Glutamatergic neuron (in vitro differentiated cells): Measurements from ENCODE around the gene AHI1. TPM values are rescaled to one million over a fixed set of nuclear protein-coding genes. Genes with fewer than 3 reads are reported as not detected.

ENCODE experiments used
- DNase-seq: peaks from one replicate; pipeline ENCODE4 v3.0.0; 2022
- H3K27ac Mint-ChIP-seq: one replicate; pipeline ENCODE4 v1.8.0; 2020; ENCODE audit warnings: mild to moderate bottlenecking, mixed read lengths, inconsistent platforms; ENCODE audit not compliant: unreplicated experiment
- H3K27me3 Mint-ChIP-seq: one replicate; pipeline ENCODE4 v1.8.0; 2020; ENCODE audit warnings: mild to moderate bottlenecking, moderate library complexity, mixed read lengths, inconsistent platforms; ENCODE audit not compliant: unreplicated experiment
- H3K36me3 Mint-ChIP-seq: one replicate; pipeline ENCODE4 v1.8.0; 2020; ENCODE audit warnings: mild to moderate bottlenecking, mixed read lengths, inconsistent platforms; ENCODE audit not compliant: unreplicated experiment
- H3K4me1 Mint-ChIP-seq: one replicate; pipeline ENCODE4 v1.8.0; 2020; ENCODE audit warnings: mild to moderate bottlenecking, low read depth, mixed read lengths, inconsistent platforms; ENCODE audit not compliant: unreplicated experiment
- H3K4me3 Mint-ChIP-seq: one replicate; pipeline ENCODE4 v1.8.0; 2020; ENCODE audit warnings: mild to moderate bottlenecking, mixed read lengths, inconsistent platforms; ENCODE audit not compliant: unreplicated experiment
- H3K9me3 Mint-ChIP-seq: one replicate; pipeline ENCODE4 v1.8.0; 2020; ENCODE audit warnings: mild to moderate bottlenecking, moderate library complexity, mixed read lengths, inconsistent platforms; ENCODE audit not compliant: unreplicated experiment
- total RNA-seq: library from RNA; stranded (reverse); fragmentation: NEBNext Ultra II Directional; extraction: Animal tissue kit (Norgen Biotek cat#: 25700); gene quantifications from one replicate; pipeline ENCODE4 v1.2.1, GENCODE V29; 2021; ENCODE audit not compliant: unreplicated experiment
- TF ChIP-seq, protein P1 (sequence below): fragments of 200-600 bp; sonication (generic); IDR thresholded peaks from one replicate; pipeline ENCODE4 v1.5.0; 2021; ENCODE audit not compliant: partially characterized antibody, unreplicated experiment

AHI1 gene
- total RNA-seq, 1 donor from 2014 or later: 11.1 TPM

DNA sequence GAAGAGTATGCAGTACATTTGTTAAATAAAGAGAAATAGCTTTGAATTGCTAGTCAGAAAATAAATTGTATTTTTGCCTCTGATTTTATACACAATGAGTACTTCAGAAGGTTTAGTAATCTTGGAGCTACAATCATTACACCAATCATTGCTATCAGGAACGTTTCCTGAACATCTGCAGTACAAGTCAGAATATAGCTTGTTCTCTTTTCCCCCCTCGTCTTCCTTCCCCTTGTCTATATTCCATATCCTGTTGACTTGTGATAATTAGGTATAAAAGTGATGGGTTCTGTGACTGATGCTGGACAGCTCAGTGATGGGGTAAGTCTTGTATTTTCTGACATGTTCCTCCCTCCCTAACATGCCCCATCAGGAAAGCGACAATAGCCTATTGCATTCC, 94.0 kb downstream of the AHI1 start:
- H3K4me3 Mint-ChIP-seq: no peak overlapping the region
- no peak for DNase-seq
- no peaks in the 10 kb centered on the region for H3K4me1 Mint-ChIP-seq
- peaks cover 2% of the 10 kb centered on the region for H3K27me3 Mint-ChIP-seq
- H3K27ac Mint-ChIP-seq: no peak overlapping the region
- no peaks in the 10 kb centered on the region for H3K36me3 Mint-ChIP-seq
- H3K9me3 Mint-ChIP-seq: no peaks in the 10 kb centered on the region
- TF ChIP-seq, protein P1, sequence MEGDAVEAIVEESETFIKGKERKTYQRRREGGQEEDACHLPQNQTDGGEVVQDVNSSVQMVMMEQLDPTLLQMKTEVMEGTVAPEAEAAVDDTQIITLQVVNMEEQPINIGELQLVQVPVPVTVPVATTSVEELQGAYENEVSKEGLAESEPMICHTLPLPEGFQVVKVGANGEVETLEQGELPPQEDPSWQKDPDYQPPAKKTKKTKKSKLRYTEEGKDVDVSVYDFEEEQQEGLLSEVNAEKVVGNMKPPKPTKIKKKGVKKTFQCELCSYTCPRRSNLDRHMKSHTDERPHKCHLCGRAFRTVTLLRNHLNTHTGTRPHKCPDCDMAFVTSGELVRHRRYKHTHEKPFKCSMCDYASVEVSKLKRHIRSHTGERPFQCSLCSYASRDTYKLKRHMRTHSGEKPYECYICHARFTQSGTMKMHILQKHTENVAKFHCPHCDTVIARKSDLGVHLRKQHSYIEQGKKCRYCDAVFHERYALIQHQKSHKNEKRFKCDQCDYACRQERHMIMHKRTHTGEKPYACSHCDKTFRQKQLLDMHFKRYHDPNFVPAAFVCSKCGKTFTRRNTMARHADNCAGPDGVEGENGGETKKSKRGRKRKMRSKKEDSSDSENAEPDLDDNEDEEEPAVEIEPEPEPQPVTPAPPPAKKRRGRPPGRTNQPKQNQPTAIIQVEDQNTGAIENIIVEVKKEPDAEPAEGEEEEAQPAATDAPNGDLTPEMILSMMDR: no peak

DNA sequence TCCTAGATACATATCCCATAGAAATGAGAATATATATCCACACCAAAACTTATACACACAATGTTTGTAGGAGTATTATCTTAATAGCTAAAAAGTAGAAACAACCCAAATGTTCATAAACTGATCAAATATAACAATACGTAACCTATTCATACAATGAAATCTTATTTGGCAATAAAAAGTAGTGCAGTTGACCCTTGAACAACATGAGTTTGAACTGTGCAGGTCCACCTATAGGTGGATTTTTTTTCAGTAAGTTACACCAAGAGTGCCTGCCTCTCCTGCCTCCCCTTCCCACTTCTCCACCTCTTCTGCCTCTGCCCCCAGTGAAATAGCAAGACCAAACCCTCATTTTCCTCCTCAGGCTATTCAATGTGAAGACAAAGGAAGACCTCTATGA, 95.2 kb downstream of the AHI1 start:
- TF ChIP-seq, protein P1: no peak
- DNase-seq: no peak
- Mint-ChIP-seq H3K36me3 (no peaks in the 10 kb centered on the region), H3K4me3 (no peak overlapping the region), H3K27me3 (peaks cover 2% of the 10 kb centered on the region), H3K27ac (no peak overlapping the region), H3K4me1 (no peaks in the 10 kb centered on the region), H3K9me3 (no peaks in the 10 kb centered on the region)

DNA sequence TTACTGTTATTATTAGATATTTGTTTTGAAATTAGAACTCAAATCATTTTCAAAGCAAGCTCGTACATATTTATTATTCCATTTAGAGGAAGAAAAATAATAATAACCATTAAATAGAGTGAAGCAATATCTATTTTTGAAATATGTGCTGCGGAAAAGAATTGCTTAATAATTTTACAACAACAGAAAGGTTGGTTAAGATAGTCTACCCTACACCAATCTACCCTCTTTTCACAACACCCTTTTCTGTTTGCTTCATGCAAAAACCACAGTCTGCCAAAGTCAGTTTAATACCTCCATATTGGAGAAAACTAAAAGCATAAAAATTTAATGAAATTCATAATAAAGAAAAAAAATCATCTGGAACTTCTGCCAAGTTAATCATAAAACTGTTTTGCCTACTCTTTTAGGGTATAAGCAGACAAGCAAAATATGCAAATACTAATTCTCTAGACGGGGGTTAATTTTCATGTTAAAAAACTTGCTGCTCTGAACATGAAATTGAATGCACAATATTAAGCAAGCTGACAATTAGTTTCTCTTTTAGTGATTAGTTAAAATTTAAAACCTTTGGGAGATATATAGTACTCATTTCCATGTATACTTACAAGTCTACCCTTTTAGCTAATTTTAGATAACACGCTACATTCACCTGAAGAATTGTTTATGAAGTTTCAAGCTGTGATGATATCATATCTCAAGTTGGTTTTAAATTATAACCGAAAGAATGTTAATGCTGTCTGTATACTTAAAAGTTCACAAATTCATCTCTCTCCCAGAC, 100.2 kb downstream of the AHI1 start:
- TF ChIP-seq, protein P1: no peak
- DNase-seq: no peak

DNA sequence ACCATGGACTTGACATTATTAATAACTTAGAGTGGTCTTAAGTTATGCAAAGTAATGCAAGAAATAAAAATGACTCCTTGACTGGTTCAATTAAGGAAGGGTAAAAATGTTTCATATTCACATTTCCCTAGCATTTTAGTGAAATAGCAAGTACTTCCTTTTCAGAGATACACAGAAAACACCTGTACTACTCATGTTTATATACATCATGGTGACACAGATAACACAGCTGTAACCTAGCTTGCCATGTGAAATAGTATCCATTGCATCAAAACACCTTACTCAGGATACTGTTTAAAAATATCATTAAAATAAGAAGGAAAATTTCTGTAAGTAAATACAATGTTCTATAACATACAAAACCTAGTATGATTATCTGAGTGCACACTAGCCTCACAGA, 102.4 kb downstream of the AHI1 start:
- Mint-ChIP-seq H3K9me3 (no peaks in the 10 kb centered on the region), H3K4me1 (no peaks in the 10 kb centered on the region), H3K27me3 (peaks cover 2% of the 10 kb centered on the region), H3K4me3 (no peak overlapping the region), H3K27ac (no peak overlapping the region), H3K36me3 (no peaks in the 10 kb centered on the region)
- DNase-seq: no peak
- TF ChIP-seq, protein P1: no peak

More for the DNA sequence above, 100.2 kb downstream of the AHI1 start:
- Mint-ChIP-seq H3K9me3 (no peaks in the 10 kb centered on the region), H3K27me3 (peaks cover 2% of the 10 kb centered on the region), H3K4me1 (no peaks in the 10 kb centered on the region), H3K4me3 (no peak overlapping the region), H3K27ac (no peak overlapping the region), H3K36me3 (no peaks in the 10 kb centered on the region)

DNA sequence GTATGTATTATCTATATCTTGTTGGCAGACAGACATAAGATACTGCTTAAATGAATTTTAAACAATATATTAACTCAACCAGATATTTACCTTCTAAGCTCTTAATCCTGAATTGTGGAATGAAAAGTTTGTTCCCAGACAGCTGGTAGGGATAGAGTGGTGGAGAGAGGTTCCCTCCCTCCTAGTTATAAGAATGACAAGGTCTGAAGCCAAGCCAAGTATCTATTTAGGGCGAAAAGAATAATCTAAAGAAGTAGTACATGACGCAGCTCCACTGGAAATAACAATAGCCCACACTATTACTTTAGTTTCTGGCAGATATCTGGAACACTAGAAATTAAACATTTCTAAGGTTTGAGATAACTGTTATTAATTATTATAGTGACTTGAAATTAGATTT, 104.3 kb downstream of the AHI1 start:
- Mint-ChIP-seq H3K36me3 (no peaks in the 10 kb centered on the region), H3K4me1 (no peaks in the 10 kb centered on the region), H3K9me3 (no peaks in the 10 kb centered on the region), H3K4me3 (no peak overlapping the region), H3K27ac (no peak overlapping the region), H3K27me3 (no peaks in the 10 kb centered on the region)
- no peak for DNase-seq
- TF ChIP-seq, protein P1: no peak
